ENCODE measurements around the gene SH3RF3. TPM values are rescaled to one million over a fixed set of nuclear protein-coding genes. Genes with fewer than 3 reads are reported as not detected.

Gene SH3RF3
- total and polyA plus RNA-seq, 2 of the 13 experiments (the other 11 are each of a cell fraction or from before 2014, with no cell fraction given) = 0.04 TPM; not detected in 1

DNA sequence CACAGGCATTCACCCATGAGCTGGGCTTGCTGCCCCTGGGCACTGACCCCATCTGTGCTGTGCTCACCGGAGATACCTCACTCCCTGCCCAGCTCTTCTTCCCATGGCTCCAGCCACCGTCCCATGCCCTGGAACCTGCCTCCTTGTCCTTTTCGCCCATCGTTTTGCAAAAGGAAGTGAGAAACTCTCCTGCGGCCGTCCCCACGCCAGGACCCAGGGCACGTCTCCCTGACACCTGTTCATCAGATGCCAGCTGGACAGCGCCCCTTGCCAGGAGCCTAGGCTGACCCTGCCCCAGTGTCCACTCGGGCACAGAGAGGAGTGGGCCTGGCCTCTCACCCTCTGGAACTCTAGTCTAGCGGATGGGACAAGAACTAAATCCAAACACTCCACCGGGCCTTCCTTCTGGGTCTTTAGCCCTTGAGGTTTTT is 246.1 kb downstream of the SH3RF3 start:
- in situ Hi-C loops (cut with HindIII; ENCODE audit: extremely low pct_ligation_motif_present, low pct_unique_long_range_greater_than_20kb) = no loop called here
- Histone ChIP-seq H3K27me3 (ENCODE audit: control insufficient read depth in 1 of 2, insufficient read depth in 2 of 2, low read length in 2 of 2) (peaks cover 2 to 15% of the 10 kb centered on the region in 2 experiments; a peak in 2 of 5 replicates), H2AFZ (ENCODE audit: low read length) (no peak overlapping the region), H3K9ac (ENCODE audit: insufficient read depth, low read depth, low read length) (no peak overlapping the region), H3K36me3 (replicated peaks in 1 of 2; ENCODE audit: control insufficient read depth in 1 of 2, insufficient read depth in 2 of 2, low read length in 2 of 2) (no peaks in the 10 kb centered on the region), H3K4me2 (ENCODE audit: low read depth, low read length) (no peak overlapping the region), H3K79me2 (ENCODE audit: insufficient read depth, low read length) (no peaks in the 10 kb centered on the region), H3K27ac (ENCODE audit: extremely low read length, insufficient read depth, low read length) (no peak overlapping the region), H3K4me3 (replicated peaks in 1 of 3; ENCODE audit: insufficient read depth in 1 of 3, low read depth in 2 of 3, low read length in 3 of 3) (no peak overlapping the region), H3K4me1 (ENCODE audit: insufficient read depth, low read length) (no peaks in the 10 kb centered on the region), H3K9me3 (ENCODE audit: low read length) (no peaks in the 10 kb centered on the region), H4K20me1 (ENCODE audit: insufficient read depth, low read length) (no peaks in the 10 kb centered on the region)
- ChIA-PET CTCF (ENCODE audit: low intra/inter-chr PET ratio, low total read pairs) (no interaction called here), POLR2A (no interaction called here)
- BruUV-seq (replicated peaks) = no TSS peak
- FAIRE-seq (no peak), DNase-seq (ENCODE audit: low spot score) (no peak), ATAC-seq (no peak; the same call in 2 of the 3 replicates)
- TF ChIP-seq, protein P1, sequence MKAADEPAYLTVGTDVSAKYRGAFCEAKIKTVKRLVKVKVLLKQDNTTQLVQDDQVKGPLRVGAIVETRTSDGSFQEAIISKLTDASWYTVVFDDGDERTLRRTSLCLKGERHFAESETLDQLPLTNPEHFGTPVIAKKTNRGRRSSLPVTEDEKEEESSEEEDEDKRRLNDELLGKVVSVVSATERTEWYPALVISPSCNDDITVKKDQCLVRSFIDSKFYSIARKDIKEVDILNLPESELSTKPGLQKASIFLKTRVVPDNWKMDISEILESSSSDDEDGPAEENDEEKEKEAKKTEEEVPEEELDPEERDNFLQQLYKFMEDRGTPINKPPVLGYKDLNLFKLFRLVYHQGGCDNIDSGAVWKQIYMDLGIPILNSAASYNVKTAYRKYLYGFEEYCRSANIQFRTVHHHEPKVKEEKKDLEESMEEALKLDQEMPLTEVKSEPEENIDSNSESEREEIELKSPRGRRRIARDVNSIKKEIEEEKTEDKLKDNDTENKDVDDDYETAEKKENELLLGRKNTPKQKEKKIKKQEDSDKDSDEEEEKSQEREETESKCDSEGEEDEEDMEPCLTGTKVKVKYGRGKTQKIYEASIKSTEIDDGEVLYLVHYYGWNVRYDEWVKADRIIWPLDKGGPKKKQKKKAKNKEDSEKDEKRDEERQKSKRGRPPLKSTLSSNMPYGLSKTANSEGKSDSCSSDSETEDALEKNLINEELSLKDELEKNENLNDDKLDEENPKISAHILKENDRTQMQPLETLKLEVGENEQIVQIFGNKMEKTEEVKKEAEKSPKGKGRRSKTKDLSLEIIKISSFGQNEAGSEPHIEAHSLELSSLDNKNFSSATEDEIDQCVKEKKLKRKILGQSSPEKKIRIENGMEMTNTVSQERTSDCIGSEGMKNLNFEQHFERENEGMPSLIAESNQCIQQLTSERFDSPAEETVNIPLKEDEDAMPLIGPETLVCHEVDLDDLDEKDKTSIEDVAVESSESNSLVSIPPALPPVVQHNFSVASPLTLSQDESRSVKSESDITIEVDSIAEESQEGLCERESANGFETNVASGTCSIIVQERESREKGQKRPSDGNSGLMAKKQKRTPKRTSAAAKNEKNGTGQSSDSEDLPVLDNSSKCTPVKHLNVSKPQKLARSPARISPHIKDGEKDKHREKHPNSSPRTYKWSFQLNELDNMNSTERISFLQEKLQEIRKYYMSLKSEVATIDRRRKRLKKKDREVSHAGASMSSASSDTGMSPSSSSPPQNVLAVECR (CRISPR knock-in tag; IDR thresholded peaks at IDR 0.05; ENCODE audit: borderline replicate concordance) = no peak
- no peak for TF ChIP-seq KDM1A (CRISPR knock-in tag; IDR thresholded peaks at IDR 0.05)
- no peak for TF ChIP-seq ZNF883 (CRISPR knock-in tag; IDR thresholded peaks at IDR 0.05; ENCODE audit: not compliant biosample characterization)
- TF ChIP-seq HDAC2 (CRISPR knock-in tag; IDR thresholded peaks at IDR 0.05) = no peak
- no peak for TF ChIP-seq ZNF274 (CRISPR knock-in tag; IDR thresholded peaks at IDR 0.05)
- TF ChIP-seq, protein P2, sequence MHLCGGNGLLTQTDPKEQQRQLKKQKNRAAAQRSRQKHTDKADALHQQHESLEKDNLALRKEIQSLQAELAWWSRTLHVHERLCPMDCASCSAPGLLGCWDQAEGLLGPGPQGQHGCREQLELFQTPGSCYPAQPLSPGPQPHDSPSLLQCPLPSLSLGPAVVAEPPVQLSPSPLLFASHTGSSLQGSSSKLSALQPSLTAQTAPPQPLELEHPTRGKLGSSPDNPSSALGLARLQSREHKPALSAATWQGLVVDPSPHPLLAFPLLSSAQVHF (CRISPR knock-in tag; IDR thresholded peaks at IDR 0.05) = no peak
- TF ChIP-seq NFYB (CRISPR knock-in tag; IDR thresholded peaks at IDR 0.05) = no peak
- no peak for TF ChIP-seq CBX1 (IDR thresholded peaks at IDR 0.05; ENCODE audit: low read depth)
- TF ChIP-seq ATF1 (CRISPR knock-in tag; IDR thresholded peaks at IDR 0.05) = no peak
- TF ChIP-seq ZZZ3 (CRISPR knock-in tag; IDR thresholded peaks at IDR 0.05; ENCODE audit: borderline replicate concordance) = no peak
- no peak for TF ChIP-seq ZNF616 (CRISPR knock-in tag; IDR thresholded peaks at IDR 0.05; ENCODE audit: low read depth)
- TF ChIP-seq, protein P3, sequence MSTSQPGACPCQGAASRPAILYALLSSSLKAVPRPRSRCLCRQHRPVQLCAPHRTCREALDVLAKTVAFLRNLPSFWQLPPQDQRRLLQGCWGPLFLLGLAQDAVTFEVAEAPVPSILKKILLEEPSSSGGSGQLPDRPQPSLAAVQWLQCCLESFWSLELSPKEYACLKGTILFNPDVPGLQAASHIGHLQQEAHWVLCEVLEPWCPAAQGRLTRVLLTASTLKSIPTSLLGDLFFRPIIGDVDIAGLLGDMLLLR (CRISPR knock-in tag; IDR thresholded peaks at IDR 0.05) = no peak
- TF ChIP-seq ZNF614 (CRISPR knock-in tag; IDR thresholded peaks at IDR 0.05; ENCODE audit: borderline replicate concordance) = no peak
- TF ChIP-seq EP300 (IDR thresholded peaks at IDR 0.05; ENCODE audit: low read depth in 2 of 2, low read length in 2 of 2) = no peak
- no peak for TF ChIP-seq EP300 (CRISPR knock-in tag; IDR thresholded peaks at IDR 0.05; ENCODE audit: borderline replicate concordance)
- TF ChIP-seq YEATS2 (CRISPR knock-in tag; IDR thresholded peaks at IDR 0.05; ENCODE audit: borderline replicate concordance) = no peak
- WGBS (ENCODE audit: low lambda C conversion rate) = 60% methylated on average over 12 of the region's 12 CpGs
- intact Hi-C loops (cut with micrococcal nuclease; ENCODE audit: unreplicated experiment) = no loop called here
